Duodenal mucosa (tissue), 2 donors: ENCODE results near the gene TXNDC17.
"Not testable (repeated sequence)": the region's sequence is repeated elsewhere in the genome, so short reads cannot be mapped to it uniquely, and the experiment has no call there.

Experiments
- H3K27ac ChIP-seq: one replicate; pipeline ENCODE4 v1.7.0; 2013; ENCODE audit warnings: low read depth, low read length
- H3K27me3 ChIP-seq, 2 donors: one replicate each; pipeline ENCODE4 v1.7.0; 2013; ENCODE audit warnings: low read length in 2 of 2, control low read depth in 1 of 2; ENCODE audit not compliant: insufficient read depth in 2 of 2, control insufficient read depth in 1 of 2
- H3K36me3 ChIP-seq, 2 donors: one replicate each; pipeline ENCODE4 v1.7.0; 2013; ENCODE audit warnings: low read length in 2 of 2, control low read depth in 1 of 2; ENCODE audit not compliant: insufficient read depth in 2 of 2, control insufficient read depth in 1 of 2
- H3K4me1 ChIP-seq, 2 donors: one replicate each; pipeline ENCODE4 v1.7.0; 2013; ENCODE audit warnings: low read length in 2 of 2, control low read depth in 1 of 2; ENCODE audit not compliant: insufficient read depth in 2 of 2, control insufficient read depth in 1 of 2
- H3K4me3 ChIP-seq, 2 donors: one replicate each; pipeline ENCODE4 v1.7.0; 2013; ENCODE audit warnings: low read length in 2 of 2, low read depth in 1 of 2
- H3K9ac ChIP-seq, 2 donors: one replicate each; pipeline ENCODE4 v1.7.0; 2013; ENCODE audit warnings: low read length in 2 of 2, low read depth in 1 of 2
- H3K9me3 ChIP-seq, 2 donors: one replicate each; pipeline ENCODE4 v1.7.0; 2013; ENCODE audit warnings: low read length in 2 of 2, control low read depth in 1 of 2; ENCODE audit not compliant: control insufficient read depth in 1 of 2

Gene TXNDC17

GRCh38 chr17:6691546-6691945 lies 50.7 kb downstream of the TXNDC17 start:
- H3K9ac ChIP-seq: no peak overlapping the region
- H3K9me3 ChIP-seq: no peaks in the 10 kb centered on the region
- H3K27me3 ChIP-seq: peaks cover 0 to 2% of the 10 kb centered on the region in 2 donors
- no peaks in the 10 kb centered on the region for H3K36me3 ChIP-seq
- no peak overlapping the region for H3K27ac ChIP-seq
- H3K4me1 ChIP-seq: no peaks in the 10 kb centered on the region
- H3K4me3 ChIP-seq: no peak overlapping the region

GRCh38 chr17:6691958-6692357 lies 51.1 kb downstream of the TXNDC17 start:
- H3K27ac ChIP-seq: not testable (repeated sequence)

More at GRCh38 chr17:6691958-6692357, 51.1 kb downstream of the TXNDC17 start:
- H3K9me3 ChIP-seq, H3K4me3 ChIP-seq, H3K27me3 ChIP-seq, H3K9ac ChIP-seq, H3K36me3 ChIP-seq, H3K4me1 ChIP-seq: not testable (repeated sequence)
